Measurements from ENCODE around the gene FSTL5. TPM values are rescaled to one million over a fixed set of nuclear protein-coding genes. Genes with fewer than 3 reads are reported as not detected.
"Not testable (repeated sequence)": the region's sequence is repeated elsewhere in the genome, so short reads cannot be mapped to it uniquely, and the experiment has no call there.

Gene FSTL5
- total and polyA plus RNA-seq, 2 of the 8 experiments (the other 6 are each of a cell fraction or from before 2014, with no cell fraction given): 0.09 to 0.32 TPM

DNA sequence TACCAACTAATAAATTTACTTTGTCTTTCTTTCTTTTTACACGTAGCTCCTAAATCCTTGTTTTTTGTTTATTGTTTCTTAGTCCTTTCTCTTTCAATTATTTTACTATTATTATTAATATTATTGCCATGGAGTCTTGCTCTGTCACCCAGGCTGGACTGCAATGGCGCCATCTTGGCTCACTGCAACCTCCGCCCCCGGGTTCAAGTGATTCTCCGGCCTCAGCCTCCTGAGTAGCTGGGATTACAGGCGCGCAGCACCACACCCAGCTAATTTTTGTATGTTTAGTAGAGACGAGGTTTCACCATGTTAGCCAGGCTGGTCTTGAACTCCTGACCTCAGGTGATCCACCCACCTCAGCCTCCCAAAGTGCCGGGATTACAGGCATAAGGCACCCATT lies 405.4 kb downstream of the FSTL5 start:
- H3K36me3 ChIP-seq (ENCODE audit: control insufficient read depth in 2 of 4, insufficient read depth in 4 of 4, low read length in 3 of 4); H3K9ac ChIP-seq (replicated peaks in 1 of 4; ENCODE audit: extremely low read depth in 1 of 4, low read depth in 3 of 4, low read length in 3 of 4); H3K14ac ChIP-seq (ENCODE audit: insufficient read length); H4K91ac ChIP-seq (replicated peaks; ENCODE audit: insufficient read length, low read length); H4K20me1 ChIP-seq (replicated peaks in 1 of 2; ENCODE audit: control insufficient read depth in 1 of 2, insufficient read depth in 2 of 2, low read length in 2 of 2); H2BK15ac ChIP-seq (ENCODE audit: low read length); H2BK120ac ChIP-seq (replicated peaks; ENCODE audit: low read depth, low read length); H2BK12ac ChIP-seq (ENCODE audit: low read depth, low read length); H3K27ac ChIP-seq (ENCODE audit: low read depth, low read length); H3K79me1 ChIP-seq (ENCODE audit: low read depth, low read length); H3K4me2 ChIP-seq (ENCODE audit: insufficient read depth in 1 of 2, low read depth in 2 of 2, low read length in 2 of 2); H3K27me3 ChIP-seq (replicated peaks in 1 of 4; ENCODE audit: control insufficient read depth in 3 of 4, extremely low read depth in 1 of 4, insufficient read depth in 3 of 4, low read length in 3 of 4); FAIRE-seq; H2AFZ ChIP-seq (ENCODE audit: low read length); DNase-seq (ENCODE audit: low read depth in 1 of 2, low spot score in 2 of 2); H3K4ac ChIP-seq (replicated peaks; ENCODE audit: insufficient read length, low read depth, low read length); H2BK20ac ChIP-seq (ENCODE audit: low read length); H3K23me2 ChIP-seq (ENCODE audit: low read depth, low read length); H2AK5ac ChIP-seq (ENCODE audit: low read depth, low read length); H3K9me3 ChIP-seq (ENCODE audit: insufficient read depth in 2 of 2, low read depth in 1 of 2, low read length in 1 of 2); H3K4me3 ChIP-seq (ENCODE audit: extremely low read depth in 1 of 4, insufficient read depth in 2 of 4, low read depth in 3 of 4, low read length in 4 of 4); H2BK5ac ChIP-seq (ENCODE audit: low read depth, low read length); H3K56ac ChIP-seq (replicated peaks; ENCODE audit: insufficient read length, low read depth, low read length); H3K18ac ChIP-seq (ENCODE audit: extremely low read depth, low read length); H4K5ac ChIP-seq (ENCODE audit: insufficient read length, low read depth, low read length); H3K79me2 ChIP-seq (ENCODE audit: control insufficient read depth in 1 of 2, insufficient read depth in 2 of 2, low read length in 2 of 2); H4K8ac ChIP-seq (ENCODE audit: extremely low read depth, insufficient read depth, low read length); H3K23ac ChIP-seq (ENCODE audit: insufficient read length); H3K4me1 ChIP-seq (replicated peaks in 1 of 4; ENCODE audit: control insufficient read depth in 3 of 4, insufficient read depth in 4 of 4, low read length in 3 of 4): not testable (repeated sequence)
- ChIA-PET POLR2A (ENCODE audit: partially characterized antibody) (interaction anchor here (0.9 kb wide), 1 partner anchor 8 kb away, joined by 3 read pairs; no protein-coding TSS in a partner anchor), CTCF (ENCODE audit: partially characterized antibody) (interaction anchor here (0.7 kb wide), 1 partner anchor 10 kb away, joined by 3 read pairs; no protein-coding TSS in a partner anchor)
- WGBS, 2 experiments (ENCODE audit: extremely low coverage in 1 of 2, insufficient coverage in 1 of 2, insufficient read length in 1 of 2, insufficient replicate concordance in 2 of 2, low coverage in 1 of 2, low lambda C conversion rate in 2 of 2, missing lambda C conversion rate in 1 of 2): 97% methylated on average over 9 of the region's 9 CpGs; no CpG with 5 or more reads in 1 of the 2 experiments

Data from H1 (cell line).